Endometrial microvascular endothelial cells (primary cell): Measurements from ENCODE around the gene CDCP1. TPM values are rescaled to one million over a fixed set of nuclear protein-coding genes. Genes with fewer than 3 reads are reported as not detected.

ENCODE experiments used
- in situ Hi-C: cut with HindIII; loops from 2 replicates; pipeline ENCODE4 v1.10.0; 2017; ENCODE audit warnings: low sequenced_read_pairs, low pct_unique_long_range_greater_than_20kb; ENCODE audit errors: inconsistent ontology term
- total RNA-seq: library from RNA; depleted of rRNA; stranded (reverse); fragments of >200 nt; gene quantifications from one replicate; pipeline ENCODE4 v1.2.3, GENCODE V29; 2015; ENCODE audit errors: inconsistent ontology term

CDCP1 gene
- total RNA-seq, 1 donor from 2014 or later, result 13.0 TPM

GRCh38 chr3:45123030-45123429 lies 23.1 kb downstream of the CDCP1 start:
- in situ Hi-C loops, result no loop called here

GRCh38 chr3:45120359-45121158 lies 25.6 kb downstream of the CDCP1 start:
- in situ Hi-C loops, result no loop called here

GRCh38 chr3:45119824-45120358 lies 26.3 kb downstream of the CDCP1 start:
- in situ Hi-C loops, result no loop called here

GRCh38 chr3:45119376-45119775 lies 26.8 kb downstream of the CDCP1 start:
- in situ Hi-C loops, result no loop called here

- in situ Hi-C loops, result no loop called here
Measured at GRCh38 chr3:45118615-45119071, 27.5 kb downstream of the CDCP1 start.

- in situ Hi-C loops, result no loop called here
Measured at GRCh38 chr3:45116350-45116749, 29.8 kb downstream of the CDCP1 start.

- in situ Hi-C loops, result no loop called here
Measured at GRCh38 chr3:45113625-45114050, 32.5 kb downstream of the CDCP1 start.

GRCh38 chr3:45112939-45113338 lies 33.2 kb downstream of the CDCP1 start:
- in situ Hi-C loops, result no loop called here

- in situ Hi-C loops, result no loop called here
Measured at GRCh38 chr3:45110509-45110833, 35.7 kb downstream of the CDCP1 start.

GRCh38 chr3:45109771-45110508 lies 36.2 kb downstream of the CDCP1 start:
- in situ Hi-C loops, result no loop called here

- in situ Hi-C loops, result no loop called here
Measured at GRCh38 chr3:45106874-45107273, 39.3 kb downstream of the CDCP1 start.

GRCh38 chr3:45105855-45106671 lies 40.1 kb downstream of the CDCP1 start:
- in situ Hi-C loops, result no loop called here

GRCh38 chr3:45104715-45105711 lies 41.2 kb downstream of the CDCP1 start:
- in situ Hi-C loops, result no loop called here

GRCh38 chr3:45103753-45104714 lies 42.1 kb downstream of the CDCP1 start:
- in situ Hi-C loops, result no loop called here

GRCh38 chr3:45103334-45103733 lies 42.8 kb downstream of the CDCP1 start:
- in situ Hi-C loops, result no loop called here

GRCh38 chr3:45100981-45101407 lies 45.2 kb downstream of the CDCP1 start:
- in situ Hi-C loops, result no loop called here

GRCh38 chr3:45098310-45098709 lies 47.9 kb downstream of the CDCP1 start:
- in situ Hi-C loops, result no loop called here
